BLaER1 treated with 17β-estradiol and CSF1 and Interleukin-3, amounts not matched to agents 10 nM and 100 nM (cell line): ENCODE measurements around the gene ASIC2.

Source experiments
- H3K27ac ChIP-seq, 11 experiments: shearing (Covaris generic); formaldehyde crosslinking; 2 replicates each; pipeline ENCODE4 v1.8.1; 2022
- H3K27me3 ChIP-seq, 11 experiments: shearing (Covaris generic); formaldehyde crosslinking; 2 replicates each; pipeline ENCODE4 v1.8.1; 2022
- H3K36me3 ChIP-seq, 11 experiments: shearing (Covaris generic); formaldehyde crosslinking; 2 replicates each; pipeline ENCODE4 v1.8.1; 2022
- H3K4me1 ChIP-seq, 10 experiments: shearing (Covaris generic); formaldehyde crosslinking; 2 replicates each; pipeline ENCODE4 v1.8.1; 2022
- H3K4me2 ChIP-seq, 11 experiments: shearing (Covaris generic); formaldehyde crosslinking; 2 replicates each; pipeline ENCODE4 v1.8.1; 2022
- H3K4me3 ChIP-seq, 10 experiments: shearing (Covaris generic); formaldehyde crosslinking; 2 replicates each; pipeline ENCODE4 v1.8.1; 2022
- H3K9ac ChIP-seq, 11 experiments: shearing (Covaris generic); formaldehyde crosslinking; 2 replicates each; pipeline ENCODE4 v1.8.1; 2022
- H3K9me3 ChIP-seq, 11 experiments: shearing (Covaris generic); formaldehyde crosslinking; replicated peaks in 1 of 11; 2 replicates each; pipeline ENCODE4 v1.8.1; 2022
- H4K20me1 ChIP-seq, 11 experiments: shearing (Covaris generic); formaldehyde crosslinking; 2 replicates each; pipeline ENCODE4 v1.8.1; 2022
- Cebpa-rat ChIP-seq, 11 experiments: shearing (Covaris generic); IDR thresholded peaks; 2 replicates each; pipeline ENCODE4 v1.8.1; 2022

The ASIC2 gene

GRCh38 chr17:33082529-33083173 is 210.4 kb downstream of the ASIC2 start:
- no peaks in the 10 kb centered on the region for H3K4me1 ChIP-seq
- H4K20me1 ChIP-seq, result no peaks in the 10 kb centered on the region
- no peaks in the 10 kb centered on the region for H3K9me3 ChIP-seq
- no peaks in the 10 kb centered on the region; a peak in 1 of 22 replicates for H3K36me3 ChIP-seq
- TF ChIP-seq Cebpa-rat (IDR thresholded peaks at IDR 0.05), result no peak
- no peak overlapping the region for H3K27ac ChIP-seq
- H3K9ac ChIP-seq, result no peak overlapping the region
- H3K4me2 ChIP-seq, result no peak overlapping the region
- H3K27me3 ChIP-seq, result no peaks in the 10 kb centered on the region
- no peak overlapping the region for H3K4me3 ChIP-seq

- no peak overlapping the region for H3K4me2 ChIP-seq
- no peak overlapping the region for H3K9ac ChIP-seq
- H3K36me3 ChIP-seq, result no peaks in the 10 kb centered on the region; a peak in 1 of 22 replicates
- H3K4me1 ChIP-seq, result no peaks in the 10 kb centered on the region
- TF ChIP-seq Cebpa-rat (IDR thresholded peaks at IDR 0.05), result no peak
- no peaks in the 10 kb centered on the region for H4K20me1 ChIP-seq
- no peak overlapping the region for H3K4me3 ChIP-seq
- H3K27me3 ChIP-seq, result no peaks in the 10 kb centered on the region
- no peaks in the 10 kb centered on the region for H3K9me3 ChIP-seq
- H3K27ac ChIP-seq, result no peak overlapping the region
Measured at GRCh38 chr17:33080091-33080490, 213.0 kb downstream of the ASIC2 start.

DNA sequence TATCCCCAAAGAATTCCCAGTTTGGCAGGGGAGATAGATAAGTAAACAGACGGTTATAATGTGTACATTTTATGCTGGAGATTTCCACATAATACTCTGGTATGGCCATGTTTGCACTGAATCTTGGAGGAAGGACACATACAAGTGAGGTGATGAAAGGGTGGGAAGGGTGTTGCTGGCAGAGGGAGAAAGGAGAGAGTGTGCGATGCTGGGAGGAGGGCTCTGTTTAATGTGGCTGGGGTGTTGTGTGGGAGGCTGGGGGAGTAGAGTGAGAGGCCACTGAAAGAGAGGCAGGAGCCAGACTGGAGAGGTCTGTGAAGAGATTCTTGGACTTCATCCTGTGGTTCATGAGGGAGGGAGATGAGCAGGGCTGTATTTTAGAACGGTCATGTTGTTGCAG is 213.9 kb downstream of the ASIC2 start:
- no peak overlapping the region for H3K4me3 ChIP-seq
- no peaks in the 10 kb centered on the region; a peak in 2 of 20 replicates for H3K4me1 ChIP-seq
- H3K9ac ChIP-seq, result no peak overlapping the region
- H4K20me1 ChIP-seq, result no peaks in the 10 kb centered on the region
- no peak overlapping the region for H3K27ac ChIP-seq
- no peaks in the 10 kb centered on the region for H3K9me3 ChIP-seq
- TF ChIP-seq Cebpa-rat (IDR thresholded peaks at IDR 0.05), result no peak
- no peak overlapping the region for H3K4me2 ChIP-seq
- H3K36me3 ChIP-seq, result no peaks in the 10 kb centered on the region; a peak in 1 of 22 replicates
- H3K27me3 ChIP-seq, result no peaks in the 10 kb centered on the region

- Histone ChIP-seq H3K9me3 (no peaks in the 10 kb centered on the region), H3K4me2 (no peak overlapping the region), H3K4me1 (peaks cover 0 to 13% (median 9%) of the 10 kb centered on the region in 10 experiments; a peak in 13 of 20 replicates), H3K27ac (no peak overlapping the region), H3K9ac (no peak overlapping the region), H3K36me3 (no peaks in the 10 kb centered on the region; a peak in 1 of 22 replicates), H3K4me3 (no peak overlapping the region), H3K27me3 (no peaks in the 10 kb centered on the region), H4K20me1 (no peaks in the 10 kb centered on the region)
- TF ChIP-seq Cebpa-rat (IDR thresholded peaks at IDR 0.05), result no peak
Measured at GRCh38 chr17:33076979-33077378, 216.1 kb downstream of the ASIC2 start.

DNA sequence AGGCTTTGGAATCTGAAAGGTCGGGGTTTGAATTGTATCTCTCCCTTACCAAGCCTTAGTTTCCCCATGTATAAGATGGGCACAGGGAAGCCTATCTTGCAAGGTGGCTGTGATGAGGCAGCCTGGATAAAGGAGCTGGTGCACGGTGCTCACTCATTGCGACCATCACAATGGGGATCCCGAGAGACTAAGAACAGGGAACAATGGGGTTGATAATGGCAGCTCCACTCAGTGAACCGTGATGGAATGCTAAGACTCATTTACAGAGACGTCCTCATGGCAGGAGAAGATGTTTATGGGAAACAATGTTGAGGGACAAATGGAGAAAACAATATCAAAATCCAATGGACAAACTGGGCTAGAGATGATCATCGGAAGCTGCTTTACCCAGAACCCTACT is 219.7 kb downstream of the ASIC2 start:
- no peaks in the 10 kb centered on the region for H3K9me3 ChIP-seq
- no peak for TF ChIP-seq Cebpa-rat (IDR thresholded peaks at IDR 0.05)
- H3K4me2 ChIP-seq, result peak overlapping the region in 9 of 11 experiments; percentile 10 to 50 (median 21); a peak in 12 of 22 replicates
- no peak overlapping the region for H3K4me3 ChIP-seq
- peaks cover 0 to 13% (median 9%) of the 10 kb centered on the region in 10 experiments; a peak in 13 of 20 replicates for H3K4me1 ChIP-seq
- H3K27me3 ChIP-seq, result no peaks in the 10 kb centered on the region
- no peak overlapping the region for H3K27ac ChIP-seq
- no peaks in the 10 kb centered on the region for H3K36me3 ChIP-seq
- H4K20me1 ChIP-seq, result no peaks in the 10 kb centered on the region
- no peak overlapping the region for H3K9ac ChIP-seq

DNA sequence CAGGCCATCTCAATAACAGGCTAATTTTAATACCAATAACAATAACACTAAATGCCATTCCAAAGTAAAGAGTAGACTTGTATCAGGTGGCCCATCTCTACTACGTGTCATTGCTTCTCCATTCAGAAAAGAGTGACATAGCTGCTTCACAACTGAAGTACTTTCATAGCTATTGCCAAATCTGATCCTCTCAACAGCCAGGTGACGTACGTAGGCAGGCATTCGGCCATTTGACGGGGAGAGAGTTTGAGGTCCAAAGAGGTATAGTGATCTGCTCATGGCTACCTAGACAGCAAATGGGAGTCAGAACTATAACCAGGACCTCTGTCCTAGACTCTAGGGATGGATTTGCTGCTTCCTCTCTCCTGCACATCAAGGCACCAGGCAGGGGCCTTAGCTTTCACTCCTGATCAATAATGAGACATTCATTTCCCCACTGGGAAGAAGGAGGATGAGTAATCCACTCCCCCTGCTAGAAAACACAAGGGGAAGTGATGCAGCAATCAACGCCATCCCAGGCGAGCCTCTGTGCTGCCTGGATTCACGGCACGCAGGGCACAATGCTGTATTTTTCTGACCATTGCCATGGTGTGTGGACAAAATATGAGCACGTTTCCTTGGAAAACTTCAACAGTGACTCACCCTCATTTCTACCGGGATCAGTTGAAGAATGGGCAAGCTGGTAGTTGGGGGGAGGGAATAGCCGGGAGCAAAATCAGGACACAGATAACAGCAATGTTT is 220.5 kb downstream of the ASIC2 start:
- H3K36me3 ChIP-seq, result no peaks in the 10 kb centered on the region
- no peak overlapping the region for H3K9ac ChIP-seq
- no peak for TF ChIP-seq Cebpa-rat (IDR thresholded peaks at IDR 0.05)
- H3K4me2 ChIP-seq, result no peak overlapping the region
- no peak overlapping the region for H3K4me3 ChIP-seq
- peaks cover 0 to 13% (median 9%) of the 10 kb centered on the region in 10 experiments; a peak in 13 of 20 replicates for H3K4me1 ChIP-seq
- no peak overlapping the region for H3K27ac ChIP-seq
- no peaks in the 10 kb centered on the region for H4K20me1 ChIP-seq
- H3K9me3 ChIP-seq, result no peaks in the 10 kb centered on the region
- no peaks in the 10 kb centered on the region for H3K27me3 ChIP-seq

DNA sequence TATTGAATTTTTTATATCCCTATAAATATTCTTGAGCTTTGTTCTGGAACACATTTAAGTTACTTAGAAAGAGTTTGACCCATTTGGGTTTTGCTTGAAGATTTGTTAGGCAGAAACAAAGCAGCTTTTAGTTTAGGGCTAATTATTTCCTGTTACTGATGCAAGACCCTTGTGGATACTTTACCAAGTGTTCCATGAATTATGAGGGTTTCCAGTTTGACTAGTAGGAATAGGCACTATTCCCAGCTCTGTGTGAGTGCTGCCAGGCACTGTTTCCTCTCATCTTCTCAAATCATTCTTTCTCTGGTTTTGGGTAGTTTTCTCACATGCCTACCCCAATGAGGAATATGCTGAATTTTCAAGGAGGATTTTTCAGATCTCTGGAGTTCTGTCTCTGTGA is 221.4 kb downstream of the ASIC2 start:
- Histone ChIP-seq H4K20me1 (no peaks in the 10 kb centered on the region), H3K27me3 (no peaks in the 10 kb centered on the region), H3K9me3 (no peaks in the 10 kb centered on the region), H3K4me1 (peaks cover 0 to 13% (median 9%) of the 10 kb centered on the region in 10 experiments; a peak in 13 of 20 replicates), H3K9ac (no peak overlapping the region), H3K36me3 (no peaks in the 10 kb centered on the region), H3K4me3 (no peak overlapping the region), H3K4me2 (no peak overlapping the region), H3K27ac (no peak overlapping the region)
- no peak for TF ChIP-seq Cebpa-rat (IDR thresholded peaks at IDR 0.05)

GRCh38 chr17:33057564-33057963 is 235.5 kb downstream of the ASIC2 start:
- Histone ChIP-seq H4K20me1 (no peaks in the 10 kb centered on the region), H3K9me3 (peaks cover 0 to 9% (median 0%) of the 10 kb centered on the region in 11 experiments; a peak in 2 of 22 replicates), H3K4me3 (no peak overlapping the region), H3K36me3 (no peaks in the 10 kb centered on the region), H3K27me3 (no peaks in the 10 kb centered on the region), H3K27ac (no peak overlapping the region), H3K9ac (no peak overlapping the region), H3K4me1 (no peaks in the 10 kb centered on the region), H3K4me2 (no peak overlapping the region)
- no peak for TF ChIP-seq Cebpa-rat (IDR thresholded peaks at IDR 0.05)

- H3K4me3 ChIP-seq, result no peak overlapping the region
- H3K4me2 ChIP-seq, result no peak overlapping the region
- no peak for TF ChIP-seq Cebpa-rat (IDR thresholded peaks at IDR 0.05)
- no peaks in the 10 kb centered on the region for H3K27me3 ChIP-seq
- no peaks in the 10 kb centered on the region for H3K4me1 ChIP-seq
- no peak overlapping the region for H3K27ac ChIP-seq
- no peaks in the 10 kb centered on the region for H3K36me3 ChIP-seq
- no peaks in the 10 kb centered on the region for H4K20me1 ChIP-seq
- no peak overlapping the region for H3K9ac ChIP-seq
- peaks cover 0 to 9% (median 0%) of the 10 kb centered on the region in 11 experiments; a peak in 2 of 22 replicates for H3K9me3 ChIP-seq
Measured at GRCh38 chr17:33056399-33057146, 236.5 kb downstream of the ASIC2 start.
